Measurements from ENCODE around the gene ARL6IP5.

The ARL6IP5 gene

DNA sequence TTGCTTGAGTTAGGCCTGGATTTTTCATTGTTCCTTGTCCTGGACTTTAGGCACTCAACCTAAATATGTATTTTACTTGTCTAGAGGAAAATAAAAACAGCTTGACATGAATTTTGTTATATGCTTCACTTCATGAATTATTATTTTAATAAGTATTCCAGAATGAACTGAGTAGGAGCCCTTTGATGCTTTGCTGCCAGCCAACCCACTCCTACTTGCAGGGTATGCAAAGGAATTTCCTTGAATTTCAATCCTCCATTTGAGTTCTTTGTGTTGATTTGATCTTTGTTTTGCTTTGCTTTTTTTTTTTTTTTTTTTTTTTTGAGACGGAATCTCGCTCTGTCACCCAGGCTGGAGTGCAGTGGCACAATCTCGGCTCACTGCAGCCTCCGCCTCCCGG, 11.6 kb downstream of the ARL6IP5 start:
- H3K36me3 Mint-ChIP-seq = peaks cover 34% of the 10 kb centered on the region

GRCh38 chr3:69097407-69098086, 12.8 kb downstream of the ARL6IP5 start:
- no peak overlapping the region for H3K4me3 Mint-ChIP-seq
- ATAC-seq = no peak
- peaks cover 55% of the 10 kb centered on the region for H3K4me1 Mint-ChIP-seq
- H3K9me3 Mint-ChIP-seq = no peaks in the 10 kb centered on the region
- H3K27me3 Mint-ChIP-seq = no peaks in the 10 kb centered on the region
- peak overlapping the region; percentile 87 for H3K27ac Mint-ChIP-seq
- H3K36me3 Mint-ChIP-seq = peaks cover 37% of the 10 kb centered on the region

More for the DNA sequence above, 11.6 kb downstream of the ARL6IP5 start:
- Mint-ChIP-seq H3K4me1 (peaks cover 67% of the 10 kb centered on the region), H3K27ac (peak overlapping the region; percentile 87), H3K4me3 (no peak overlapping the region), H3K9me3 (no peaks in the 10 kb centered on the region), H3K27me3 (no peaks in the 10 kb centered on the region)
- no peak for ATAC-seq

- Mint-ChIP-seq H3K27me3 (no peaks in the 10 kb centered on the region), H3K9me3 (no peaks in the 10 kb centered on the region), H3K4me3 (no peak overlapping the region), H3K36me3 (peaks cover 50% of the 10 kb centered on the region), H3K27ac (no peak overlapping the region), H3K4me1 (peaks cover 51% of the 10 kb centered on the region)
- ATAC-seq = no peak
These were observed 14.8 kb downstream of the ARL6IP5 start for GRCh38 chr3:69099576-69099975.

- Mint-ChIP-seq H3K4me1 (peaks cover 30% of the 10 kb centered on the region), H3K4me3 (no peak overlapping the region), H3K27me3 (no peaks in the 10 kb centered on the region), H3K27ac (no peak overlapping the region), H3K36me3 (peaks cover 47% of the 10 kb centered on the region), H3K9me3 (no peaks in the 10 kb centered on the region)
- no peak for ATAC-seq
These were observed 17.6 kb downstream of the ARL6IP5 start for GRCh38 chr3:69102384-69102783.

- no peaks in the 10 kb centered on the region for H3K27me3 Mint-ChIP-seq
- peaks cover 42% of the 10 kb centered on the region for H3K36me3 Mint-ChIP-seq
- H3K4me1 Mint-ChIP-seq = peaks cover 24% of the 10 kb centered on the region
- no peak overlapping the region for H3K27ac Mint-ChIP-seq
- ATAC-seq = no peak
- H3K4me3 Mint-ChIP-seq = no peak overlapping the region
- no peaks in the 10 kb centered on the region for H3K9me3 Mint-ChIP-seq
These were observed 18.4 kb downstream of the ARL6IP5 start for GRCh38 chr3:69103123-69103522.

DNA sequence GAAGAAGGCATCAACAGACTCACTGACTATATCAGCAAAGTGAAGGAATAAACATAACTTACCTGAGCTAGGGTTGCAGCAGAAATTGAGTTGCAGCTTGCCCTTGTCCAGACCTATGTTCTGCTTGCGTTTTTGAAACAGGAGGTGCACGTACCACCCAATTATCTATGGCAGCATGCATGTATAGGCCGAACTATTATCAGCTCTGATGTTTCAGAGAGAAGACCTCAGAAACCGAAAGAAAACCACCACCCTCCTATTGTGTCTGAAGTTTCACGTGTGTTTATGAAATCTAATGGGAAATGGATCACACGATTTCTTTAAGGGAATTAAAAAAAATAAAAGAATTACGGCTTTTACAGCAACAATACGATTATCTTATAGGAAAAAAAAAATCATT, 19.8 kb downstream of the ARL6IP5 start:
- Mint-ChIP-seq H3K9me3 (no peaks in the 10 kb centered on the region), H3K27me3 (no peaks in the 10 kb centered on the region), H3K4me3 (no peak overlapping the region), H3K4me1 (peaks cover 21% of the 10 kb centered on the region), H3K36me3 (peaks cover 39% of the 10 kb centered on the region), H3K27ac (no peak overlapping the region)
- no peak for ATAC-seq

DNA sequence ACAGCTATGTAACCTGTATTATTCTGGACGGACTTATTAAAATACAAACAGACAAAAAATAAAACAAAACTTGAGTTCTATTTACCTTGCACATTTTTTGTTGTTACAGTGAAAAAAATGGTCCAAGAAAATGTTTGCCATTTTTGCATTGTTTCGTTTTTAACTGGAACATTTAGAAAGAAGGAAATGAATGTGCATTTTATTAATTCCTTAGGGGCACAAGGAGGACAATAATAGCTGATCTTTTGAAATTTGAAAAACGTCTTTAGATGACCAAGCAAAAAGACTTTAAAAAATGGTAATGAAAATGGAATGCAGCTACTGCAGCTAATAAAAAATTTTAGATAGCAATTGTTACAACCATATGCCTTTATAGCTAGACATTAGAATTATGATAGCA, 20.6 kb downstream of the ARL6IP5 start:
- H3K4me1 Mint-ChIP-seq = peaks cover 13% of the 10 kb centered on the region
- H3K36me3 Mint-ChIP-seq = peaks cover 32% of the 10 kb centered on the region

GRCh38 chr3:69107841-69108240, 23.1 kb downstream of the ARL6IP5 start:
- ATAC-seq = no peak
- H3K27ac Mint-ChIP-seq = no peak overlapping the region

More for the DNA sequence above, 20.6 kb downstream of the ARL6IP5 start:
- H3K27ac Mint-ChIP-seq = peak overlapping the region; percentile 44
- H3K9me3 Mint-ChIP-seq = no peaks in the 10 kb centered on the region
- no peak overlapping the region for H3K4me3 Mint-ChIP-seq
- H3K27me3 Mint-ChIP-seq = no peaks in the 10 kb centered on the region
- no peak for ATAC-seq

GRCh38 chr3:69108811-69109210, 24.1 kb downstream of the ARL6IP5 start:
- Mint-ChIP-seq H3K4me1 (peaks cover 13% of the 10 kb centered on the region), H3K9me3 (no peaks in the 10 kb centered on the region), H3K4me3 (no peak overlapping the region), H3K27ac (no peak overlapping the region), H3K36me3 (peaks cover 15% of the 10 kb centered on the region), H3K27me3 (no peaks in the 10 kb centered on the region)
- ATAC-seq = no peak

More at GRCh38 chr3:69107841-69108240, 23.1 kb downstream of the ARL6IP5 start:
- Mint-ChIP-seq H3K9me3 (no peaks in the 10 kb centered on the region), H3K27me3 (no peaks in the 10 kb centered on the region), H3K4me1 (peaks cover 18% of the 10 kb centered on the region), H3K36me3 (peaks cover 20% of the 10 kb centered on the region), H3K4me3 (no peak overlapping the region)

DNA sequence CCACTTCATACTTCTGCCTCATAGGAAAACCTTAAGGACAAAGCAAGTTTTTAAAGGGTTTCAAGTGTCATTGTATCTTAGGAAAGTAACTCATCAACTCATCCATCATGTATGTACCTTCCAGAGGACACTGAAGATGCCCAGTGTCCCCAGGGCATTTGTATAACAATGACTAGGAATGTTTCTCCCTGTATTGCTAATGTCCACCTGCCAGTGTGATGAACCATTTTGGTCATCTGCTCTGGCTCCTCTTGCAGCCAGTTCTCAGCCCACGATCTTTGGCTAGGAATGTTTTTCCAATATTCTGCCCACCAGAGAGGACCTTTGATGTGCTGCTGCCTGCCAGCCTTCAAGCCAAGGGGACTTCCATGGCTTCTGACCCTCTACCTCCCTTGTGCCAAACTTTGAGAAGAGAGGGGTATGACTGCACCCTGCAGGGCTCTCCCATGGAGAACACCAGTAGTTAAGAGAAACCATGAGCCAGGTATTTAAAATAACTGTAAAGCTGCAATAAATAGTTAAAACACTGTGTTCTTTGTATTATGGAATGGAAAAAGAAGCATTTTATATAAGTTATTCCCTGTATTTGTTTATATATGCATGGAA, 26.3 kb downstream of the ARL6IP5 start:
- Mint-ChIP-seq H3K27me3 (no peaks in the 10 kb centered on the region), H3K27ac (peak overlapping the region; percentile 35), H3K36me3 (peaks cover 1% of the 10 kb centered on the region), H3K4me1 (peaks cover 6% of the 10 kb centered on the region), H3K9me3 (no peaks in the 10 kb centered on the region), H3K4me3 (no peak overlapping the region)
- no peak for ATAC-seq

DNA sequence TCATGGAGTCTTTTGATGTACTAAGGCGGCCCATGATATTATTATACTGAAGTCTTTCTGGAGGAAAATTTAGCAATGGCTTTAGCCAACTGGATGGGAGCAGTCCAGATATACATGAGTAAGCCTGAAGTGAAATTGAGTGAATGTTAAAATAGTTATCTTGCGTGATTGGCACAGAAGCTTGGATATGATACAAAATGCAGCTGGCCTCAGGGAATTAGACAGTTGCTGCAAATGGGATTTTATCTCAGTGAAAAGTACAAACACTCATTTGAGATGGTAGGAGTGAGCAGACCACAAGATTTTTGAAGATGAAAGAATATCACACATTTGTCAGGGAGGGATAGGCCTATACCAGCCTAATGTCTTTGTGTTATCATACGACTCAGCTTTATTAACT, 28.8 kb downstream of the ARL6IP5 start:
- Mint-ChIP-seq H3K9me3 (no peaks in the 10 kb centered on the region), H3K36me3 (no peaks in the 10 kb centered on the region), H3K4me3 (no peak overlapping the region), H3K27ac (peak overlapping the region; percentile 4), H3K27me3 (no peaks in the 10 kb centered on the region), H3K4me1 (peaks cover 6% of the 10 kb centered on the region)
- no peak for ATAC-seq

GRCh38 chr3:69115731-69116130, 31.0 kb downstream of the ARL6IP5 start:
- no peaks in the 10 kb centered on the region for H3K9me3 Mint-ChIP-seq
- H3K4me3 Mint-ChIP-seq = no peak overlapping the region
- no peaks in the 10 kb centered on the region for H3K36me3 Mint-ChIP-seq
- no peak for ATAC-seq
- peaks cover 6% of the 10 kb centered on the region for H3K4me1 Mint-ChIP-seq
- no peak overlapping the region for H3K27ac Mint-ChIP-seq
- no peaks in the 10 kb centered on the region for H3K27me3 Mint-ChIP-seq

DNA sequence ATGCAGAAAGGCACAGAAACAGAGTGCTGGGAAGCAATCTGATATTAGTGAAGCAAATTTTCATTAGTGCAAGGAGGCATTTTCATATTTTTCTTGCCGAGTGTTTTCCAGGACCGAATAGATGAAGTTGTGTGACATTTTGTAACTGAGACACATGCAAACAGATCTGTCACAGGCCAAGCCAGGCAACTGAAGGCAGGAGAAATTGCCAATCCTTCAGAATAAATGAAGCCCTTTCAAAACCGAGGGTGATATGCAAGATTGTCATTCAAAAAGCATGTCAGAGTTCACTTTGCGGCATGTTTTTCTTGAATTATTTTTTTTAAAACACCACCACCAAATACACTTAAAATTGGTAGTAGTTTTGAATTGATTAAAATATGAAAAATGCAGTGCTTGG, 31.4 kb downstream of the ARL6IP5 start:
- no peaks in the 10 kb centered on the region for H3K36me3 Mint-ChIP-seq
- no peak overlapping the region for H3K4me3 Mint-ChIP-seq
- H3K4me1 Mint-ChIP-seq = peaks cover 6% of the 10 kb centered on the region
- H3K27ac Mint-ChIP-seq = no peak overlapping the region
- ATAC-seq = no peak
- no peaks in the 10 kb centered on the region for H3K27me3 Mint-ChIP-seq
- H3K9me3 Mint-ChIP-seq = no peaks in the 10 kb centered on the region

GRCh38 chr3:69116897-69117296, 32.2 kb downstream of the ARL6IP5 start:
- H3K27me3 Mint-ChIP-seq = no peaks in the 10 kb centered on the region
- H3K9me3 Mint-ChIP-seq = no peaks in the 10 kb centered on the region
- no peak overlapping the region for H3K27ac Mint-ChIP-seq
- no peaks in the 10 kb centered on the region for H3K36me3 Mint-ChIP-seq
- peaks cover 5% of the 10 kb centered on the region for H3K4me1 Mint-ChIP-seq
- no peak overlapping the region for H3K4me3 Mint-ChIP-seq
- ATAC-seq = no peak

- Mint-ChIP-seq H3K4me3 (no peak overlapping the region), H3K9me3 (no peaks in the 10 kb centered on the region), H3K27ac (no peak overlapping the region), H3K36me3 (no peaks in the 10 kb centered on the region), H3K4me1 (peaks cover 5% of the 10 kb centered on the region), H3K27me3 (peaks cover 3% of the 10 kb centered on the region)
- ATAC-seq = no peak
These were observed 33.8 kb downstream of the ARL6IP5 start for GRCh38 chr3:69118555-69118954.

DNA sequence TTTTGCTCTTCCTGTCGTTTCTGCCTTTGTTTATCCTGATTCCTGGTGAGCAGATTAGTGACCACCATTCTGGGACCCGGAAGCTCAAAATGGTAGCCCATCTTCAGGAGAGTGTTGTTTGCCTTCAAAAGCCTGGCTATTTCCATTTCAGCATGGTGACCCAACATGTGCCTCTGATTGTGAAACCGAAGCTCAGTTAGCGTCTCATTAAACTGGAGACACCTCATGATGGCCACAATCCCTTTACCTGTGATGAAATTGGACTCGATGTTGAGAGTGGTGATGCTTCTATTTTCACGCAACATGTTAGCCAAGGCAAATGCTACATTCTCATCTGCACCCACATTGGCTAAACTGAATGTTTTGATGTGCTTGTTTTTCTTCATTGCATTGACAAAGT, 34.4 kb downstream of the ARL6IP5 start:
- Mint-ChIP-seq H3K9me3 (no peaks in the 10 kb centered on the region), H3K27me3 (peaks cover 8% of the 10 kb centered on the region), H3K27ac (no peak overlapping the region), H3K4me1 (peaks cover 5% of the 10 kb centered on the region), H3K4me3 (no peak overlapping the region), H3K36me3 (no peaks in the 10 kb centered on the region)
- no peak for ATAC-seq

Data from stimulated activated memory B cell treated with anti-CD40 and anti-IgM and Interleukin-4, amounts not matched to agents 10 μg/mL and 1 μg/mL and 100 μg/mL, for 72 hours (primary cell).